Left ventricle myocardium superior (tissue), 1 donor: Measurements from ENCODE around the gene DOCK7. TPM values are rescaled to one million over a fixed set of nuclear protein-coding genes. Genes with fewer than 3 reads are reported as not detected.
"Not testable (repeated sequence)": the region's sequence is repeated elsewhere in the genome, so short reads cannot be mapped to it uniquely, and the experiment has no call there.

Experiments
- ATAC-seq: fragments of 200-7000 bp; cut with Tn5 transposase; one replicate; pipeline ENCODE4 v1.9.1; 2020; ENCODE audit warnings: mild to moderate bottlenecking, moderate library complexity
- DNase-seq: peaks from one replicate; pipeline ENCODE4 v3.0.0-alpha.2; 2020
- intact Hi-C: fragments of 100-400 bp; cut with micrococcal nuclease; formaldehyde crosslinking; loops from one replicate; pipeline ENCODE4 v1.11.0; 2022
- total RNA-seq: library from RNA; stranded (reverse); fragmentation: NEBNext Ultra II Directional; extraction: Animal tissue kit (Norgen Biotek cat#: 25700); gene quantifications from one replicate; pipeline ENCODE4 v1.2.1, GENCODE V29; 2021
- donor health status: DM: no; HTN: yes; CAD: no; lungs with severe emphysema.

The DOCK7 gene
- total RNA-seq, 1 donor from 2014 or later, result 9.4 TPM

GRCh38 chr1:62706985-62707743, 19.0 kb upstream of the DOCK7 start:
- intact Hi-C loops, result no loop called here
- ATAC-seq (no peak), DNase-seq (no peak)

- ATAC-seq, DNase-seq, intact Hi-C loops: not testable (repeated sequence)
These were observed 10.0 kb upstream of the DOCK7 start for GRCh38 chr1:62698161-62698560.

GRCh38 chr1:62694479-62694878, 6.3 kb upstream of the DOCK7 start:
- DNase-seq, ATAC-seq, intact Hi-C loops: not testable (repeated sequence)

GRCh38 chr1:62693123-62693522, 4.9 kb upstream of the DOCK7 start:
- ATAC-seq, result no peak
- DNase-seq, result no peak
- intact Hi-C loops, result no loop called here

GRCh38 chr1:62691062-62691844, 3.1 kb upstream of the DOCK7 start:
- intact Hi-C loops, result no loop called here
- ATAC-seq, result no peak

GRCh38 chr1:62689524-62689923, 1.3 kb upstream of the DOCK7 start:
- intact Hi-C loops, result no loop called here
- ATAC-seq (no peak), DNase-seq (no peak)

More at GRCh38 chr1:62691062-62691844, 3.1 kb upstream of the DOCK7 start:
- DNase-seq, result no peak

GRCh38 chr1:62688687-62689085, 500 bp upstream of the DOCK7 start:
- DNase-seq (no peak), ATAC-seq (no peak)
- intact Hi-C loops, result no loop called here

- intact Hi-C loops, result no loop called here
- ATAC-seq, result peak; percentile 36
- peak; percentile 61 for DNase-seq
These were observed 724 bp downstream of the DOCK7 start for GRCh38 chr1:62687421-62687902.

GRCh38 chr1:62686822-62687221, 1.4 kb downstream of the DOCK7 start:
- no peak for ATAC-seq
- intact Hi-C loops, result no loop called here

GRCh38 chr1:62685431-62685859, 2.7 kb downstream of the DOCK7 start:
- intact Hi-C loops, result no loop called here
- ATAC-seq, result no peak
- no peak for DNase-seq

More at GRCh38 chr1:62686822-62687221, 1.4 kb downstream of the DOCK7 start:
- no peak for DNase-seq

GRCh38 chr1:62682531-62682930, 5.7 kb downstream of the DOCK7 start:
- intact Hi-C loops, result no loop called here
- DNase-seq (no peak), ATAC-seq (no peak)

- intact Hi-C loops, ATAC-seq, DNase-seq: not testable (repeated sequence)
These were observed 7.2 kb downstream of the DOCK7 start for GRCh38 chr1:62680992-62681391.

- ATAC-seq, DNase-seq, intact Hi-C loops: not testable (repeated sequence)
These were observed 10.4 kb downstream of the DOCK7 start for GRCh38 chr1:62677822-62678221.

- intact Hi-C loops, result no loop called here
- DNase-seq, result no peak
- no peak for ATAC-seq
These were observed 11.4 kb downstream of the DOCK7 start for GRCh38 chr1:62676611-62677356.

GRCh38 chr1:62673629-62674028, 14.6 kb downstream of the DOCK7 start:
- no peak for ATAC-seq

GRCh38 chr1:62672029-62672428, 16.2 kb downstream of the DOCK7 start:
- ATAC-seq (no peak), DNase-seq (no peak)
- intact Hi-C loops, result no loop called here

More at GRCh38 chr1:62673629-62674028, 14.6 kb downstream of the DOCK7 start:
- DNase-seq, result no peak
- intact Hi-C loops, result no loop called here

GRCh38 chr1:62654744-62655143, 33.4 kb downstream of the DOCK7 start:
- intact Hi-C loops, result no loop called here
- ATAC-seq (no peak), DNase-seq (no peak)

- DNase-seq (no peak), ATAC-seq (no peak)
- intact Hi-C loops, result no loop called here
These were observed 35.8 kb downstream of the DOCK7 start for GRCh38 chr1:62652387-62652786.

GRCh38 chr1:62643283-62643682, 44.9 kb downstream of the DOCK7 start:
- DNase-seq (no peak), ATAC-seq (no peak)
- intact Hi-C loops, result no loop called here
